Naive B cell (primary cell): ENCODE measurements around the gene DDOST. TPM values are rescaled to one million over a fixed set of nuclear protein-coding genes. Genes with fewer than 3 reads are reported as not detected.
A peak's percentile ranks its signal among the peaks of the same experiment; 100 is the strongest.
"Not testable (repeated sequence)": the region's sequence is repeated elsewhere in the genome, so short reads cannot be mapped to it uniquely, and the experiment has no call there.

Experiments
- ATAC-seq, 2 donors: fragments of 150-1000 bp; cut with Tn5 transposase; 2 replicates each; pipeline ENCODE4 v1.10.0; 2021; ENCODE audit warnings: low read depth in 2 of 2, mild to moderate bottlenecking in 2 of 2, moderate library complexity in 2 of 2
- DNase-seq: peaks from one replicate; pipeline ENCODE4 v3.0.0; 2022
- H3K27ac Mint-ChIP-seq, 6 donors: one replicate each; pipeline ENCODE4 v1.8.0; 2020 to 2022; ENCODE audit warnings: mild to moderate bottlenecking in 6 of 6, mixed read lengths in 6 of 6, moderate library complexity in 5 of 6, inconsistent platforms in 2 of 6
- H3K27me3 Mint-ChIP-seq, 3 donors: one replicate each; pipeline ENCODE4 v1.8.0; 2021 to 2022; ENCODE audit warnings: mixed read lengths in 3 of 3, mild to moderate bottlenecking in 1 of 3
- H3K36me3 Mint-ChIP-seq, 2 donors: one replicate each; pipeline ENCODE4 v1.8.0; 2020 to 2022; ENCODE audit warnings: mixed read lengths in 2 of 2, inconsistent platforms in 1 of 2, mild to moderate bottlenecking in 1 of 2
- H3K4me1 Mint-ChIP-seq, 3 donors: one replicate each; pipeline ENCODE4 v1.8.0; 2020 to 2022; ENCODE audit warnings: mixed read lengths in 3 of 3, inconsistent platforms in 1 of 3, mild to moderate bottlenecking in 1 of 3, moderate library complexity in 1 of 3
- H3K4me3 Mint-ChIP-seq, 8 donors: one replicate each; pipeline ENCODE4 v1.8.0; 2020 to 2022; ENCODE audit warnings: mild to moderate bottlenecking in 8 of 8, mixed read lengths in 8 of 8, moderate library complexity in 8 of 8, inconsistent platforms in 2 of 8
- H3K9me3 Mint-ChIP-seq, 7 donors: one replicate each; pipeline ENCODE4 v1.8.0; 2020 to 2022; ENCODE audit warnings: mixed read lengths in 7 of 7, mild to moderate bottlenecking in 5 of 7, inconsistent platforms in 2 of 7, moderate library complexity in 1 of 7
- polyA plus RNA-seq, 6 donors: library from polyadenylated mRNA; unstranded; fragments of 300-500 nt; fragmentation: Illumina TruSeq; gene quantifications; one replicate each; pipeline ENCODE4 v1.2.3, GENCODE V29; 2021; ENCODE audit warnings: low read depth in 6 of 6

DDOST gene
- polyA plus RNA-seq, 6 donors from 2014 or later, result 190 to 325 (median 211) TPM

DNA sequence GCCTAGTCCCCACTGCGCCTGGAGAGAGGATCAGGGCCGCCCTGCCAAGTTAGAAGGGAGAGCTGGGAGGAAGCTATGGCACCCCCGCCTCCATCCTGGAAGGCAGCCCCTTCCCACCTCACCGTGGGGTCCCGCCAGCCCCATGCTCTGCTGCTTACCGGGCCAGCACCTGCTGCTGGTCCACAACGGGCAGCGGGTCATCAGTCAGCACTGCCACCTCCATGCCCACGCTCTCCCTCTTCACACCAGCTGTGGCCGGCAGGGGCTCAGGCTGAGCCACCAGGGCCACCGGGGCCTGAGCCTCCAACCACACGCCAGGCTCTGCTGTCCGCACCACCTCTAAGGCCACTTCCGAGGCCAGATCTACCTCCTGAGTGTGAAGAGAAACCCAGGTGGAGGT is 23.5 kb upstream of the DDOST start:
- Mint-ChIP-seq H3K9me3 (no peaks in the 10 kb centered on the region), H3K4me3 (no peak overlapping the region), H3K27me3 (peaks cover 0 to 25% (median 24%) of the 10 kb centered on the region in 3 donors), H3K27ac (no peak overlapping the region), H3K4me1 (peaks cover 0 to 16% (median 11%) of the 10 kb centered on the region in 3 donors), H3K36me3 (no peaks in the 10 kb centered on the region)
- DNase-seq, result no peak
- no peak for ATAC-seq

- peaks cover 0 to 25% (median 24%) of the 10 kb centered on the region in 3 donors for H3K27me3 Mint-ChIP-seq
- no peak overlapping the region for H3K27ac Mint-ChIP-seq
- no peak overlapping the region for H3K4me3 Mint-ChIP-seq
- peaks cover 0 to 21% (median 11%) of the 10 kb centered on the region in 3 donors for H3K4me1 Mint-ChIP-seq
- no peaks in the 10 kb centered on the region for H3K9me3 Mint-ChIP-seq
- H3K36me3 Mint-ChIP-seq, result no peaks in the 10 kb centered on the region
- DNase-seq (no peak), ATAC-seq (no peak)
Observed at GRCh38 chr1:20684050-20684620, 23.0 kb upstream of the DDOST start.

DNA sequence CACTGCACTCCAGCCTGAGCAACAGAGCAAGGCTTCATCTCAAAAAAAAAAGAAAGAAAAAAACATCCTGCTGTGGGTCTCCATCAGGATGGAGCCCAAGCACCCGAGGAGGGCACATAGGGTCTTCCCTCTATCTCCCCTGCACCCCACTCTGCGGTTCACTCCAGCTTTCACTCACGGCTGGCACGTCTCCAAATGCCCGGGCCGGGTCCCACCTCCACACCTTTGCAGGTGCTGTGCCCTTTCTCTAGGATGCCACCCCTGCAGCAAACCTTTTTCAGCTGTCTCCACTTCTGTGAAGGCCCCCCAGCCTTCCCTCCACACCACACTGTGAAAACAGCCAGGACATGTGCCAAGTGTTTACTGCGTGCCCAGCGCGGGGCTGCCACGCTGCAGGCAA is 22.4 kb upstream of the DDOST start:
- no peaks in the 10 kb centered on the region for H3K9me3 Mint-ChIP-seq
- no peak overlapping the region for H3K27ac Mint-ChIP-seq
- peak overlapping the region in 1 of 8 donors; percentile 3 for H3K4me3 Mint-ChIP-seq
- H3K27me3 Mint-ChIP-seq, result peaks cover 0 to 25% (median 24%) of the 10 kb centered on the region in 3 donors
- H3K4me1 Mint-ChIP-seq, result peaks cover 4 to 27% (median 15%) of the 10 kb centered on the region in 3 donors
- H3K36me3 Mint-ChIP-seq, result no peaks in the 10 kb centered on the region
- DNase-seq (no peak), ATAC-seq (no peak)

DNA sequence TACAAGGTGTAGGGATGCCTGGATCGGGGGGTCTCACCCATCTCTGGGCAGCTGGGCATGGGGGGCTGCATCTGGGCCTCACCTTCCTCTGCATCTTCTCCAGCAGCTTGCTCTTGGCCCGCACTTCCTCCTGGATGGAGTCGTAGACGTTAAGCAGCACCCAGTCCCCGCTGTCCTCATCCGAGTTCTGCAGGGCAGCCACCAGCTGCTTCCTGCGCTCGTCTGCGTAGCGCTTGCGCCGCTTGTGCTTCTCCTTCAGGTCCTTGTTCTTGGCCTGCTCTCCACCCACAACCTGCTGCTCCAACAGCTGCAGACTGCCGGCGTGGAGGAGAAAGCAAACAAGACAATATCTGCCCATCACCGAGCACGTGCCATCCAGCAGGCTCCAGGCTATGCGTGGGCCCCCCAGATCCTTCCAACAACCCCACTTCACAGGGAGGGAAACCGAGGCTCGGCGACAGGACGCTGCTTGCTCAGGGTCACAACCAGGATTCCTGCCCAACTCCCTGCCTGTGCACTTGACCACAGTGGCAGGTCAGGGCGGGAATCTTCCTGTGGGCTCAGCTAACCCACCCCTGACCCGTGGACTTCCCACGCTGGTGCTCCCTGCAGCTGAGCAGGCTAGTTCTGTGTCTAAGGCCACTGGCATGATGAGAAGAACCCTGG is 21.5 kb upstream of the DDOST start:
- Mint-ChIP-seq H3K9me3 (peaks cover 0 to 4% (median 3%) of the 10 kb centered on the region in 7 donors), H3K27ac (no peak overlapping the region), H3K4me3 (peak overlapping the region in 1 of 8 donors; percentile 15), H3K36me3 (peaks cover 1 to 3% of the 10 kb centered on the region in 2 donors), H3K4me1 (peaks cover 8 to 30% (median 20%) of the 10 kb centered on the region in 3 donors), H3K27me3 (peaks cover 0 to 25% (median 18%) of the 10 kb centered on the region in 3 donors)
- ATAC-seq, result no peak
- DNase-seq, result no peak

DNA sequence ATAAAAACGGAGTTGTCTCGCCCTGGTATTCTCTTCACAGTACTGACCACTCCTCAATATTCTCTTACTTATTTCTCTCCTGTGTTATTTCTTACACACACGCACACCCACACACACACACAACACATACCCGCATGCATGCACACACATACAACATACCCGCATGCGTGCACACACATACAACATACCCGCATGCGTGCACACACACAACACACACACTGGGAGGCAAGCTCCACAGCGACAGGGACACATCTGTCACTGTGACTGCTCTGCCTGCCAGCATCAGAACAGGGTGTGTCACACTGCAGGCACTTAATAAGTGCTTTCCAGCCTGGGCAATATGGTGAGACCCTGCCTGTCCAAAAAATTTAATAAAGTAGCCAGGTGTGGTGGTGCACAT is 20.8 kb upstream of the DDOST start:
- H3K4me1 Mint-ChIP-seq, result peaks cover 8 to 30% (median 20%) of the 10 kb centered on the region in 3 donors

GRCh38 chr1:20680269-20680668 is 19.1 kb upstream of the DDOST start:
- H3K36me3 Mint-ChIP-seq, result peaks cover 4 to 5% of the 10 kb centered on the region in 2 donors
- no peak for ATAC-seq
- H3K9me3 Mint-ChIP-seq, result peaks cover 0 to 12% (median 6%) of the 10 kb centered on the region in 7 donors
- H3K4me1 Mint-ChIP-seq, result peaks cover 8 to 30% (median 16%) of the 10 kb centered on the region in 3 donors
- DNase-seq, result no peak
- peaks cover 0 to 11% (median 10%) of the 10 kb centered on the region in 3 donors for H3K27me3 Mint-ChIP-seq
- H3K27ac Mint-ChIP-seq, result peak overlapping the region in 1 of 6 donors; percentile 33
- no peak overlapping the region for H3K4me3 Mint-ChIP-seq

More for the DNA sequence above, 20.8 kb upstream of the DDOST start:
- peak overlapping the region in 1 of 8 donors; percentile 47 for H3K4me3 Mint-ChIP-seq
- no peak for DNase-seq
- ATAC-seq, result no peak
- H3K9me3 Mint-ChIP-seq, result peaks cover 0 to 11% (median 6%) of the 10 kb centered on the region in 7 donors
- H3K36me3 Mint-ChIP-seq, result peaks cover 4 to 5% of the 10 kb centered on the region in 2 donors
- H3K27ac Mint-ChIP-seq, result peak overlapping the region in 1 of 6 donors; percentile 61
- peaks cover 0 to 25% (median 23%) of the 10 kb centered on the region in 3 donors for H3K27me3 Mint-ChIP-seq

- peak overlapping the region in 2 of 6 donors; percentile 10 to 12 for H3K27ac Mint-ChIP-seq
- peaks cover 8 to 30% (median 9%) of the 10 kb centered on the region in 3 donors for H3K4me1 Mint-ChIP-seq
- no peak for DNase-seq
- ATAC-seq, result peak; percentile 64 to 68
- peaks cover 0 to 12% (median 6%) of the 10 kb centered on the region in 7 donors for H3K9me3 Mint-ChIP-seq
- peaks cover 0 to 14% (median 5%) of the 10 kb centered on the region in 3 donors for H3K27me3 Mint-ChIP-seq
- H3K36me3 Mint-ChIP-seq, result peaks cover 4 to 5% of the 10 kb centered on the region in 2 donors
- H3K4me3 Mint-ChIP-seq, result peak overlapping the region in 7 of 8 donors; percentile 27 to 87 (median 57)
Observed at GRCh38 chr1:20678599-20678998, 17.4 kb upstream of the DDOST start.

GRCh38 chr1:20673626-20674025 is 12.5 kb upstream of the DDOST start:
- H3K36me3 Mint-ChIP-seq, H3K4me1 Mint-ChIP-seq, H3K27ac Mint-ChIP-seq, H3K4me3 Mint-ChIP-seq, ATAC-seq, DNase-seq: not testable (repeated sequence)
- peaks cover 0 to 12% (median 6%) of the 10 kb centered on the region in 7 donors for H3K9me3 Mint-ChIP-seq
- peaks cover 0 to 25% (median 11%) of the 10 kb centered on the region in 3 donors for H3K27me3 Mint-ChIP-seq

GRCh38 chr1:20672265-20672632 is 11.1 kb upstream of the DDOST start:
- ATAC-seq, result no peak
- Mint-ChIP-seq H3K9me3 (peaks cover 0 to 4% (median 1%) of the 10 kb centered on the region in 7 donors), H3K4me3 (no peak overlapping the region), H3K36me3 (no peaks in the 10 kb centered on the region), H3K27me3 (peaks cover 0 to 21% (median 11%) of the 10 kb centered on the region in 3 donors), H3K4me1 (no peaks in the 10 kb centered on the region), H3K27ac (peak overlapping the region in 2 of 6 donors; percentile 34 to 59)
- no peak for DNase-seq

- no peak overlapping the region for H3K27ac Mint-ChIP-seq
- peaks cover 0 to 20% (median 11%) of the 10 kb centered on the region in 3 donors for H3K27me3 Mint-ChIP-seq
- DNase-seq (no peak), ATAC-seq (no peak)
- peaks cover 0 to 3% (median 0%) of the 10 kb centered on the region in 7 donors for H3K9me3 Mint-ChIP-seq
- H3K4me3 Mint-ChIP-seq, result no peak overlapping the region
- no peaks in the 10 kb centered on the region for H3K4me1 Mint-ChIP-seq
- no peaks in the 10 kb centered on the region for H3K36me3 Mint-ChIP-seq
Observed at GRCh38 chr1:20670936-20671335, 9.8 kb upstream of the DDOST start.

DNA sequence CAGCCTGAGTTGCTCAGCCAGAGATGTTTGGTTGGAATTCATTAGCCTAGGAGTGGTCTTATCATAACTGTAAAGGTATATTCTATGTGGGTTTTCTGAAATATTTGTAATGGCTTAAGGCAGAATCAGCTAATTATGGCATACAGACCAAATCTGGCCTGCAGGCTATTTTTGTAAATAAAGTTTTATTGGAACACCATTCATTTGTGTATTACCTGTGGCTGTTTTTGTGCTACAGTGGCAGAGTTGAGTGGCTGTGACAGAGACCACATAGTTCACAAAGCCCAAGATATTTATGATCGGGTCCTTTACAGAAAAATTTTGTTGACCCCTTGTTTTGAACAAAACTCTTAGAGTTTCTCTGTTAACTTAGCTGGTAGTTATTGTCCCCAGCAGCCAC is 7.4 kb upstream of the DDOST start:
- Mint-ChIP-seq H3K27me3 (peaks cover 0 to 11% (median 10%) of the 10 kb centered on the region in 3 donors), H3K27ac (no peak overlapping the region), H3K4me3 (no peak overlapping the region), H3K9me3 (peaks cover 0 to 3% (median 0%) of the 10 kb centered on the region in 7 donors), H3K36me3 (no peaks in the 10 kb centered on the region), H3K4me1 (no peaks in the 10 kb centered on the region)
- ATAC-seq (no peak), DNase-seq (no peak)

DNA sequence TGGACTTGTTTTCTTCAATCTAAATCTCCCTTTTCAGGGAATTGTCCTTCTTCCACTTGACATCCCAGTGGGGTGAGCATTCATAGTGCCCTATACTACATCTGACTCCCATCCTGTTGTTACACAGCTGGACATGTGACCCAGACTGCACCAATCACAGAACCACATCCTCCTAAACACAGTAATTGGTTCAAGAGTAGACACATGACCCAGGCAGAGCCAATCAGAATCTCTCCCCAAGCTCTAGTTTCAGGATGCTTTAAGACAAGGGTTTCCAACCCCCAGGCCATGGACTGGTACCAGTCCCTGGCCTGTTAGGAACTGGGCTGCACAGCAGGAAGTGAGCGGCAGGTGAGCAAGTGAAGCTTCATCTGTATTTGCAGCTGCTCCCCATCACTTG is 5.6 kb upstream of the DDOST start:
- H3K36me3 Mint-ChIP-seq, result no peaks in the 10 kb centered on the region
- peak in 1 of 2 donors; percentile 42 for ATAC-seq
- DNase-seq, result no peak
- H3K9me3 Mint-ChIP-seq, result peaks cover 0 to 3% (median 0%) of the 10 kb centered on the region in 7 donors
- H3K4me1 Mint-ChIP-seq, result peaks cover 11 to 16% (median 11%) of the 10 kb centered on the region in 3 donors
- H3K4me3 Mint-ChIP-seq, result peak overlapping the region in 3 of 8 donors; percentile 16 to 63 (median 18)
- H3K27ac Mint-ChIP-seq, result no peak overlapping the region
- H3K27me3 Mint-ChIP-seq, result peaks cover 0 to under 1% (median under 1%) of the 10 kb centered on the region in 3 donors

GRCh38 chr1:20666146-20666545 is 5.0 kb upstream of the DDOST start:
- no peak overlapping the region for H3K4me3 Mint-ChIP-seq

More at GRCh38 chr1:20666146-20666545, 5.0 kb upstream of the DDOST start:
- H3K4me1 Mint-ChIP-seq, result peaks cover 12 to 22% (median 18%) of the 10 kb centered on the region in 3 donors
- no peak for ATAC-seq
- peak overlapping the region in 1 of 6 donors; percentile 67 for H3K27ac Mint-ChIP-seq
- no peak for DNase-seq
- H3K36me3 Mint-ChIP-seq, result no peaks in the 10 kb centered on the region
- no peaks in the 10 kb centered on the region for H3K27me3 Mint-ChIP-seq
- H3K9me3 Mint-ChIP-seq, result peaks cover 0 to 3% (median 0%) of the 10 kb centered on the region in 7 donors
